Measurements from ENCODE around the gene PSMB3. TPM values are rescaled to one million over a fixed set of nuclear protein-coding genes. Genes with fewer than 3 reads are reported as not detected.
"Not testable (repeated sequence)": the region's sequence is repeated elsewhere in the genome, so short reads cannot be mapped to it uniquely, and the experiment has no call there.

Gene PSMB3
- total and polyA plus RNA-seq, 7 donors = 135 to 280 (median 198) TPM

GRCh38 chr17:38783227-38783626 is 30.7 kb downstream of the PSMB3 start:
- 96 to 97% methylated on average over 3 of the region's 3 CpGs for WGBS, 2 donors
- H3K27me3 ChIP-seq = no peaks in the 10 kb centered on the region
- no peak for DNase-seq
- H3K9me3 ChIP-seq = no peaks in the 10 kb centered on the region
- peaks cover 66 to 86% (median 74%) of the 10 kb centered on the region in 4 donors for H3K36me3 ChIP-seq
- no peak overlapping the region for H3K27ac ChIP-seq
- intact Hi-C loops (cut with DNase I) = no loop called here
- H3K4me3 ChIP-seq = no peak overlapping the region
- H3K4me1 ChIP-seq = no peaks in the 10 kb centered on the region
- TF ChIP-seq EP300 (IDR thresholded peaks at IDR 0.05) (no peak), CTCF (IDR thresholded peaks at IDR 0.05) (no peak), POLR2A (IDR thresholded peaks at IDR 0.05) (no peak), POLR2AphosphoS5 (IDR thresholded peaks at IDR 0.05) (no peak)

DNA sequence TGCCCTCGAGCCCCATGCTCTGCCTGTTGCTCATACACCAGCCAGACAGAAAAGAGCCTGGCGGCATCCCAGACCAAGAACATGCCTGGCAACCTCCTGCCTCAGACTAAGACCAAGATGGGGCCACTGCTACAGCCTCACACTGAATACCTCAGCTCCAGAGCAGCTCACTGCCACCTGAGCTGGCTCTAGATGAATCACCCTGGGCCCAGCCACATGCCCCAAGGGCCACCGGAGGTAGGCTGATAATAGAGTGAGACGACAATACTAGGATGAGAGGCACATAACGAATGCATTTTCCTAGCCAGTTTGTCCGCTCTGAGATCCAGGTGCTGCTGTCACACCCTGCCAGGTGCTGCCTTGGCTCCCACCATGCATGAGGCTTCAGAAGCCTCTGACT is 33.8 kb downstream of the PSMB3 start:
- WGBS, 2 donors = 79 to 89% methylated on average over 6 of the region's 6 CpGs
- Histone ChIP-seq H3K27me3 (no peaks in the 10 kb centered on the region), H3K36me3 (peaks cover 42 to 54% (median 44%) of the 10 kb centered on the region in 4 donors), H3K4me1 (peaks cover 0 to 14% (median 6%) of the 10 kb centered on the region in 4 donors), H3K4me3 (no peak overlapping the region), H3K27ac (no peak overlapping the region), H3K9me3 (no peaks in the 10 kb centered on the region)
- no peak for DNase-seq
- intact Hi-C loops (cut with DNase I) = no loop called here
- TF ChIP-seq CTCF (IDR thresholded peaks at IDR 0.05) = no peak
- TF ChIP-seq EP300 (IDR thresholded peaks at IDR 0.05) = no peak
- no peak for TF ChIP-seq POLR2A (IDR thresholded peaks at IDR 0.05)
- no peak for TF ChIP-seq POLR2AphosphoS5 (IDR thresholded peaks at IDR 0.05)

GRCh38 chr17:38787999-38788398 is 35.5 kb downstream of the PSMB3 start:
- H3K36me3 ChIP-seq = peaks cover 27 to 44% (median 35%) of the 10 kb centered on the region in 4 donors
- H3K9me3 ChIP-seq; intact Hi-C loops (cut with DNase I); H3K27ac ChIP-seq; DNase-seq; H3K27me3 ChIP-seq; H3K4me3 ChIP-seq: not testable (repeated sequence)
- WGBS, 2 donors = 97 to 98% methylated on average over 4 of the region's 4 CpGs
- peaks cover 0 to 14% (median 6%) of the 10 kb centered on the region in 4 donors for H3K4me1 ChIP-seq

DNA sequence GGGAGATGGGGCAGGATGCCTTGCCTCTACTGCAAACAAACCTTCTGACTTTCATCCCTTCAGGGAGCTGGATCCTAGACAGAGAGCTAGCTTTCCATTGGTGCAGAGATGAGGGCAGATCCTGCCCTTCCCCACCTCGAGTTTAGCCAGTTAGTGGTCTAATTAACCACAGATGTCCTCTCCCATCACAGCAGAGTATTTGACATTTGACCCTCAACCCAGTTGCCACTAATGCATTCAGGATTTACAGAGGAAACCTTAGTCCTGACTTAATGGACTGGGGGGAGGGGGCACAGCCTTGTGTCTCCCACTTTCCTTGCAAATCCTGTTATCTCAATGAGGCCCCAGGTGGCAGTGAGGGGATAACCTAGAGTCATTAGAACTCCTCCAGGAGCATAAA is 36.6 kb downstream of the PSMB3 start:
- intact Hi-C loops (cut with DNase I) = no loop called here

GRCh38 chr17:38790148-38790707 is 37.7 kb downstream of the PSMB3 start:
- intact Hi-C loops (cut with DNase I) = not testable (repeated sequence)

More for the DNA sequence above, 36.6 kb downstream of the PSMB3 start:
- 21 to 30% methylated on average over 1 of the region's 1 CpG for WGBS, 2 donors
- Histone ChIP-seq H3K27me3 (no peaks in the 10 kb centered on the region), H3K4me3 (no peak overlapping the region), H3K27ac (no peak overlapping the region), H3K9me3 (no peaks in the 10 kb centered on the region), H3K36me3 (peaks cover 23 to 33% (median 28%) of the 10 kb centered on the region in 4 donors), H3K4me1 (peaks cover 0 to 14% (median 6%) of the 10 kb centered on the region in 4 donors)
- DNase-seq = no peak
- no peak for TF ChIP-seq EP300 (IDR thresholded peaks at IDR 0.05)

DNA sequence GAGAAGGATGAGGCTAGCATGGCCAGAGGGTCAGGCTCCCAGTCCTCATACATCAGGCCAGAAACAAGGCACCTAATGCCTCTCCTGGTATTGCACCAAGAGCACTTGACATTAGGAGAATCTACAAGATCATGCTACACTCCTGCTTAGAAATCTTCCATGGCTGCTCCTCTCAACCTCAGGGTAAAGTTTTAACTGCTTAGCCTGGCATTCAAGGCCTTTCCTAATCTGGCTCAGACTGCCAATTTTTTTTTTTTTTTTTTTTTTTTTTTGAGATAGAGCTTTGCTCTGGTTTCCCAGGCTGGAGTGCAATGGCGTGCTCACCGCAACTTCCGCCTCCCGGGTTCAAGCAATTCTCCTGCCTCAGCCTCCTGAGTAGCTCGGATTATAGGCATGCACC is 38.6 kb downstream of the PSMB3 start:
- Histone ChIP-seq H3K36me3 (peaks cover 3 to 15% (median 9%) of the 10 kb centered on the region in 4 donors), H3K27me3 (no peaks in the 10 kb centered on the region), H3K27ac (no peak overlapping the region), H3K4me1 (peaks cover 0 to 14% (median 8%) of the 10 kb centered on the region in 4 donors), H3K9me3 (no peaks in the 10 kb centered on the region), H3K4me3 (no peak overlapping the region)
- intact Hi-C loops (cut with DNase I) = no loop called here
- WGBS, 2 donors = 97 to 98% methylated on average over 5 of the region's 5 CpGs
- DNase-seq = no peak
- TF ChIP-seq POLR2A (IDR thresholded peaks at IDR 0.05) (no peak), POLR2AphosphoS5 (IDR thresholded peaks at IDR 0.05) (no peak), EP300 (IDR thresholded peaks at IDR 0.05) (no peak), CTCF (IDR thresholded peaks at IDR 0.05) (no peak)

More at GRCh38 chr17:38790148-38790707, 37.7 kb downstream of the PSMB3 start:
- 86% methylated on average over 13 of the region's 13 CpGs for WGBS, 2 donors
- H3K27ac ChIP-seq, H3K4me3 ChIP-seq, DNase-seq, H3K27me3 ChIP-seq, H3K9me3 ChIP-seq: not testable (repeated sequence)
- peaks cover 0 to 14% (median 6%) of the 10 kb centered on the region in 4 donors for H3K4me1 ChIP-seq
- peaks cover 12 to 23% (median 17%) of the 10 kb centered on the region in 4 donors for H3K36me3 ChIP-seq
